NOMO-1 treated with dmso at 0.1 percent for 144 hours (cell line): ENCODE results near the gene ICAM3.
A peak's percentile ranks its signal among the peaks of the same experiment; 100 is the strongest.

Source experiments
- DNase-seq: peaks from one replicate; lab custom pipeline; 2025; ENCODE audit not compliant: unreplicated experiment; lab: John Stamatoyannopoulos, UW

Gene ICAM3

GRCh38 chr19:10321417-10321797 is 18.0 kb downstream of the ICAM3 start:
- no peak for DNase-seq

- DNase-seq: no peak
These were observed 18.6 kb downstream of the ICAM3 start for GRCh38 chr19:10320602-10321416.

- no peak for DNase-seq
These were observed 20.4 kb downstream of the ICAM3 start for GRCh38 chr19:10318807-10319682.

- DNase-seq: no peak
These were observed 21.5 kb downstream of the ICAM3 start for GRCh38 chr19:10317857-10318462.

GRCh38 chr19:10317045-10317856 is 22.2 kb downstream of the ICAM3 start:
- no peak for DNase-seq

- DNase-seq: no peak
These were observed 23.0 kb downstream of the ICAM3 start for GRCh38 chr19:10316229-10317044.

- peak; percentile 32 for DNase-seq
These were observed 23.8 kb downstream of the ICAM3 start, which contains the start of gene FDX2 for GRCh38 chr19:10315335-10316214. FDX2 (minus strand) TSS chr19:10316015; CDS start chr19:10315996, 19 bp downstream.

GRCh38 chr19:10309423-10309822 is 30.0 kb downstream of the ICAM3 start, which contains the start of gene ZGLP1:
ZGLP1 (minus strand) TSS chr19:10309815.
- DNase-seq: no peak

GRCh38 chr19:10306327-10306726 is 33.1 kb downstream of the ICAM3 start:
- DNase-seq: no peak

- peak; percentile 18 for DNase-seq
These were observed 34.2 kb downstream of the ICAM3 start for GRCh38 chr19:10305139-10305806.

GRCh38 chr19:10299545-10300458 is 39.6 kb downstream of the ICAM3 start:
- DNase-seq: peak; percentile 26

GRCh38 chr19:10295847-10296591 is 43.4 kb downstream of the ICAM3 start:
- no peak for DNase-seq

GRCh38 chr19:10295305-10295846 is 44.0 kb downstream of the ICAM3 start:
- peak; percentile 40 for DNase-seq

GRCh38 chr19:10294368-10294697 is 45.1 kb downstream of the ICAM3 start:
- DNase-seq: no peak

GRCh38 chr19:10293637-10294367 is 45.6 kb downstream of the ICAM3 start:
- no peak for DNase-seq
